Left lobe of liver (tissue), 2 donors: Measurements from ENCODE around the gene BSPRY. TPM values are rescaled to one million over a fixed set of nuclear protein-coding genes. Genes with fewer than 3 reads are reported as not detected.
"Not testable (repeated sequence)": the region's sequence is repeated elsewhere in the genome, so short reads cannot be mapped to it uniquely, and the experiment has no call there.

Source experiments
- ATAC-seq: fragments of 200-7000 bp; cut with Tn5 transposase; one replicate; pipeline ENCODE4 v1.9.1; 2020; ENCODE audit warnings: mild to moderate bottlenecking, moderate library complexity
- DNase-seq: peaks from one replicate; pipeline ENCODE4 v3.0.0-alpha.2; 2020; ENCODE audit warnings: low spot score
- total RNA-seq: library from RNA; stranded (reverse); gene quantifications from one replicate; pipeline ENCODE4 v1.2.1, GENCODE V29; 2021
- donor health status: DM: no; HTN: no; CAD: no; lungs with moderate emphysema.
- donor health status: DM: no; HTN: yes; CAD: no.

The BSPRY gene
- total RNA-seq, 1 donor from 2014 or later, result 0.33 TPM

DNA sequence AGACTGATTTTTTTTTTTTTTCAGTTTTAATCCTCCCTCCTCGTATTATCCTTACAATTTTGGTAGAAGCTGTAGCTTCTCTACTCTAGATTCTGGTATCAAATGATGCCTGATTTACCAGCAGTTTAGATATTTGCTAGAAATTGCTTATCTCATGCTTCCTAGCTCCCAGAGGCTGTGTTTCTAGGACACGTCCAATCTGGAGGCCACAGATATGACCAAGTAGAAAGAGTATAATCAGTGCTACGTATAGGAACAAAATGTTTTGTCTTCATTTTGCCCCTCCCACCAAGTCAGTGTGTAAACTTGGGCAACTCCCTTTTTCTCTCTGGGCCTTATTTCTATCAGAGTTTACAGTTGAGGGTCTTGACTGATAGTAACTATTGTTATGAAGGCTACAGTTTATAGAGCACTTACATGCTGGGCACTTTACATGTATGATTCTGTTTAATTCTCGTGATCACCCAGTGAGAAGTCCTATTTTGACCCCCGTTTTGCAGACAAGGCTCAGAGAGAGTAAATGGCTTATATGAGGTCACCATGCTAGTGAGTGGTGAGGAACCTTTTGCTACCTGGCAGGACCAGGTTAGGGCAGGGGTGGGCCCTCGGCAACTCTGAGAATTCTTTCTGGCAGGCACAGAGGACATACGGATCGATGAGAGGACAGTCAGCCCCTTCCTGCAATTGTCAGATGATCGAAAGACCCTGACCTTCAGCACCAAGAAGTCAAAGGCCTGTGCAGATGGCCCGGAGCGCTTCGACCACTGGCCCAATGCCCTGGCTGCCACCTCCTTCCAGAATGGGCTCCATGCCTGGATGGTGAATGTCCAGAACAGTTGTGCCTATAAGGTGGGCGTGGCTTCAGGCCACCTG is 19.9 kb downstream of the BSPRY start:
- peak; percentile 95 for DNase-seq
- peak; percentile 89 for ATAC-seq

- DNase-seq, result no peak
- ATAC-seq, result no peak
Measured at GRCh38 chr9:113369855-113370140, 20.5 kb downstream of the BSPRY start.

DNA sequence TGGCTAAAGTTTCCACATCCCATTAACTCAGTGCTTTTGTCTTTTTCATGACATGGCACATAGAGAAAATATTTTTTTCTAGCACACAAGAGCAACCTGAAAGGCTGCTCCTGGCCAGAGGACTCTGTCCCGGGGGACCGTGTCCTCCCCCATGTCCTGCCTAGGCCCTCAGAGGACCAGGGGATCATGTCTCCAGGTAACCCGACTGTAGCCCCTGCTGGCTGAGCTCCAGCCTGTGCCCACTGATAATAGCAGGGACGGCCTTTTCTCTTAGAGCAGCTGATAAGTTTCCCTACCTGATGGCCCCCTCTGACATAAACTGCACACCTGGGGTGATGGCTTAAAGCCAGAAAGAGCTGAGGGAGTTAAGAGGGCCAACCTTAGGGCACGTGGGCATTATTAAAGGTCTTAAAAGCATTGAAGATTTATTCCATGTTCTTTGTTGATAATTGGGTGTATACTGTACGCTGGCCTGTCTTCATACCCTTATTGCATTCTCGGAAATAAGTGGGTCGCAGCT is 21.5 kb downstream of the BSPRY start:
- no peak for DNase-seq
- no peak for ATAC-seq

GRCh38 chr9:113372059-113372458 is 22.7 kb downstream of the BSPRY start:
- ATAC-seq, result no peak

DNA sequence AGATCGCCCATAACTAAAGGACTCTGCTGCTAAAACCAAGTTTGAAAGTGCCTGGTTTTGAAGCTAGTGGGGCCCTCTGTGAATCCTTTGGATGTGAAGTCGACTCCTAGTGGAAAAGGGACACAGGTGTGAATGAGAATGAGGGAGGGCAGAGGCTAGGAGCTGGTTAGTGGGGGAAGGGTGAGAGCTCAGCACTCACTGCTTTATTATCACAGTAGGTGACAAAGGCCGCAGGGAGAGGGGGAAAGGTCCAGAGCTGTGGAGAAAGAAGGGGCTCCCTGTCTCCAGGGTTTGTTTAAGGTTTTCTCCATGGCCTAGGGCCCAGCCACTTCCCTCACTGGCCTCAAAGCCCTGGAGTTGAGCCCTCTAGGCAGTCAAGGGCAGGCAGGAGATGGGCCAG is 23.9 kb downstream of the BSPRY start:
- DNase-seq (no peak), ATAC-seq (no peak)

More at GRCh38 chr9:113372059-113372458, 22.7 kb downstream of the BSPRY start:
- DNase-seq, result no peak

- no peak for DNase-seq
- no peak for ATAC-seq
Measured at GRCh38 chr9:113373676-113374392, 24.5 kb downstream of the BSPRY start.

DNA sequence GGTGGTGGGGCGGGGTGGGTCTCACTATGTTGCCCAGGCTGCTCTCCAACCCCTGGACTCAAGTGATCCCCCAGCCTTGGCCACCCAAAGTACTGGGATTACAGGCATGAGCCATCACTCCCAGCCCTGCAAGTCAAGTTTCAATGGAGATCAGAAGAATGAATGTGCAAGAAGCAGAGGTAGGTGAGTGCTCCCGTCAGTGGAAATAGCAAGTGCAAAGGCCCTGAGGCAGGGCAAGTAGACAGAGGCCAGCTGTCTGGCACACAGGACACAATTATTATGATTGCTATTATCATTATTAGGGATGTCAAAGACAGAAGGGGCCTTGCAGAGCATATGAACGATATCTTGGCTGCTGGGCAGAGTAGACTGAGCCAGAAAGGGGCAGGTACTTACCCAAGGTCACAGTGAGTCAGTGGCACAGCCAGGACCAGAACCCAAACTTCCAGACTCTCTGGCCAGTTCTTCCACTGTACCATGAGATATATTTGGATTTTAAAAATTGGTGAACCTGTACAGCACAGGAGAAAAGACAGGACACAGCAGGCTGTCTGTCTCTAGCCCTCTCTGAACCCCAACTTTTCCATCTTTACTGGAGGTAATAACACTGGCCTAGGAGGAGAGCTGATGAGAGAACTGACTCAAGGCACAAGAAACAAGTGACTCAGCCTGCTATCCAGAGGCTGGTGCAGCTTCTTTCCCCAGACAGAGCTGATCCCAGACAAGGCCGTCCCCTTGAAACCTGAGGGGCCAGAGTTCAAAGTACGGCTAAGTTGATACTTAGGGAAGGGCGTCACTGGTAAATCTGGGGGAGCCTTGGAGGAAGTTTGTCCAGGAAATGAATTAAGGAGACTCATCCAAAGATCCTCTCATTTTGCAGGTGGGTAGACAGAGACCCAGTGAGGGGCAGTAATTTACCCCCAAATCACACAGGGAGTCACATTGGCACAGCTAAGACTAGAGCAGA is 26.0 kb downstream of the BSPRY start:
- ATAC-seq (peak; percentile 2), DNase-seq (no peak)

GRCh38 chr9:113376634-113377567 is 27.6 kb downstream of the BSPRY start, which contains the start of gene HDHD3:
HDHD3 (minus strand) TSS chr9:113376986; CDS start chr9:113374354, 2,632 bp downstream.
- ATAC-seq, result peak; percentile 85
- peak; percentile 87 for DNase-seq

DNA sequence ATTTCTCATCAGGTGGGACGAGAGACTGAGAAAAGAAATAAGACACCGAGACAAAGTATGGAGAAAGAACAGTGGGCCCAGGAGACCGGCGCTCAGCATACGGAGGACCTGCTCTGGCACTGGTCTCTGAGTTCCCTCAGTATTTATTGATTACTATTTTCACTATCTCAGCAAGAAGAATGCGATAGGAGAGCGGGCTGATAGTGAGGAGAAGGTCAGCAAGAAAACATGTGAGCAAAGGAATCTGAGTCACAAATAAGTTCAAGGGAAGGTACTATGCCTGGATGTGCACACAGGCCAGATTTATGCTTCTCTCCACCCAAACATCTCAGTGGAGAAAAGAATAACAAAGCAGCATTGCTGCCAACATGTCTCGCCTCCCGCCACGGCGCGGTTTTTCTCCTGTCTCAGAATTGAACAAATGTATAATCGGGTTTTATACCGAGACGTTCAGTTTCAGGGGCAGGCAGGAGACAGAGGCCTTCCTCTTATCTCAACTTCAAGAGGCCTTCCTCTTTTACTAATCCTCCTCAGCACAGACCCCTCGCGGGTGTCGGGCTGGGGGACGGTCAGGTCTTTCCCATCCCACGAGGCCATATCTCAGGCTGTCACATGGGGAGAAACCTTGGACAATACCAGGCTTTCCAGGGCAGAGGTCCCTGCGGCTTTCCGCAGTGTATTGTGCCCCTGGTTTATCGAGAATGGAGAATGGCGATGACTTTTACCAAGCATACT is 29.9 kb downstream of the BSPRY start:
- not testable (repeated sequence) for ATAC-seq, DNase-seq

DNA sequence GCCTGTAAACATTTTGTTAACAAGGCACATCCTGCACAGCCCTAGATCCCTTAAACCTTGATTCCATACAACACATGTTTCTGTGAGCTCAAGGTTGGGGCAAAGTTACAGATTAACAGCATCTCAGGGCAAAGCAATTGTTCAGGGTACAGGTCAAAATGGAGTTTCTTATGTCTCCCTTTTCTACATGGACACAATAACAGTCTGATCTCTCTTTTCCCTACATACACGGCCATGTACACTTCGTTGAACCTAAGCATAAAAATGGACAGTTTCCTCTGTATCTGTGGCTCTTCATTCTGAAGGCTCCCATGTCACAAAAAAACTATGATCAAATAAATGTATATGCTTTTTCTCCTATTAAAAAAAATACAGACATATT is 30.5 kb downstream of the BSPRY start:
- not testable (repeated sequence) for DNase-seq, ATAC-seq

- no peak for DNase-seq
- no peak for ATAC-seq
Measured at GRCh38 chr9:113380869-113381378, 31.6 kb downstream of the BSPRY start.

DNA sequence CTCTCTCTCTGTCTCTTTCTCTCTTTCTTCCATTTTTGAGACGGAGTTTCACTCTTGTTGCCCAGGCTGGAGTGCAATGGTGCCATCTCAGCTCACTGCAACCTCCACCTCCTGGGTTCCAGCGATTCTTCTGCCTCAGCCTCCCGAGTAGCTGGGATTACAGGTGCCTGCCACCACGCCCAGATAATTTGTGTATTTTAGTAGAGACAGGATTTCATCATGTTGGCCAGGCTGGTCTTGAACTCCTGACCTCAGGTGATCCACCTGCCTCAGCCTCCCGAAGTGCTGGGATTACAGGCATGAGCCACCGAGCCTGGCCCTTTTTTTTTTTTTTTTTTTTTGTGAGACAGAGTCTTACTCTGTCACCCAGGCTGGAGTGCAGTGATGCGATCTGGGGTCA is 32.1 kb downstream of the BSPRY start:
- ATAC-seq, DNase-seq: not testable (repeated sequence)

GRCh38 chr9:113381909-113382411 is 32.6 kb downstream of the BSPRY start:
- peak; percentile 88 for DNase-seq
- peak; percentile 72 for ATAC-seq

GRCh38 chr9:113386571-113387393 is 37.4 kb downstream of the BSPRY start:
- no peak for ATAC-seq

GRCh38 chr9:113387560-113388230 is 38.4 kb downstream of the BSPRY start:
- ATAC-seq, result peak; percentile 69
- peak; percentile 90 for DNase-seq

More at GRCh38 chr9:113386571-113387393, 37.4 kb downstream of the BSPRY start:
- no peak for DNase-seq

GRCh38 chr9:113388833-113389232 is 39.5 kb downstream of the BSPRY start:
- peak; percentile 92 for DNase-seq

DNA sequence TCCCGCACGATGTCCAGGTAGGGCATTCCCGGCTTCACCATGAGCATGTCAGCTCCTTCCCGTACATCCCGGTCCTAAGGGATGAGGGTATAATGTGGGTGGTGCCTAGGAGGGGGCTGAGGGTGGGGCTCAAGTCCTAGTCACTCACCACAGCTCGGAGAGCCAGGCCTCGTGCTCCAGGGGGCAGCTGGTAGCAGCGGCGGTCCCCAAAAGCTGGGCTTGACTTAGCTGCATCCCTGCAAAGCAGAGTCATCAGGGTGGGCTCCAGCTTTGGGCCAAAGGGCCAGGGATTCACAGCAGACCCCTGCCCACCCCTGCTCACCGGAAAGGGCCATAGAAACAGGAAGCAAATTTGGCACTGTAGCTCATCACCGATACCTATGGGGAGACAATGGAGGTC is 40.1 kb downstream of the BSPRY start:
- ATAC-seq, result no peak
- no peak for DNase-seq

More at GRCh38 chr9:113388833-113389232, 39.5 kb downstream of the BSPRY start:
- ATAC-seq, result peak; percentile 73
